Measurements from ENCODE around the gene SPARC. TPM values are rescaled to one million over a fixed set of nuclear protein-coding genes. Genes with fewer than 3 reads are reported as not detected.
"Not testable (repeated sequence)": the region's sequence is repeated elsewhere in the genome, so short reads cannot be mapped to it uniquely, and the experiment has no call there.

Gene SPARC
- polyA plus RNA-seq, 1 of the 3 experiments (the other 2 are of a cell fraction), result 1,115 TPM

DNA sequence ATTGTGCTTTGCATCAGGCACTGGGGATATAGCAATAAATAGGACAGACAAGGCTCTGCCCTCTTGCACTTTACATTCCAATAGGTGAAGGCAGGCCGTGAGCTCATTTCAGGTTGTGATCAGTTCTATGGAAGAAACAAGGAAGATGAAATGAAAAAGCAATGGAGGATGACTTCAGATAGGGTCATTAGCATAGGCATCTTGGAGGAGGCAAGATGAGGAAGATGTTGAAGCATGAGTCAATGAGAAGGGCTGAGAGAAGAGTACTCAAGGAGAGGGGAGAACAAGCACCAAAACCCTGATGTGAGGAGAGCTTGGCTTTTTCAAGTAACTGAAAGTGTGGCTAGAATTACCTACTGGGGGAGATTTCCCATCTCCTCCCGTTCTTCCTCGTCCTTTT, 5.0 kb upstream of the SPARC start (continued):
- TF ChIP-seq TEAD4 (IDR thresholded peaks at IDR 0.05; ENCODE audit: borderline replicate concordance, insufficient read depth) (no peak), MXI1 (IDR thresholded peaks at IDR 0.05; ENCODE audit: low read depth, low read length) (no peak), POLR2AphosphoS5 (IDR thresholded peaks at IDR 0.05; ENCODE audit: low read depth, low read length) (no peak), SMC3 (IDR thresholded peaks at IDR 0.05; ENCODE audit: low read depth, low read length) (no peak)
- TF ChIP-seq, protein P1, sequence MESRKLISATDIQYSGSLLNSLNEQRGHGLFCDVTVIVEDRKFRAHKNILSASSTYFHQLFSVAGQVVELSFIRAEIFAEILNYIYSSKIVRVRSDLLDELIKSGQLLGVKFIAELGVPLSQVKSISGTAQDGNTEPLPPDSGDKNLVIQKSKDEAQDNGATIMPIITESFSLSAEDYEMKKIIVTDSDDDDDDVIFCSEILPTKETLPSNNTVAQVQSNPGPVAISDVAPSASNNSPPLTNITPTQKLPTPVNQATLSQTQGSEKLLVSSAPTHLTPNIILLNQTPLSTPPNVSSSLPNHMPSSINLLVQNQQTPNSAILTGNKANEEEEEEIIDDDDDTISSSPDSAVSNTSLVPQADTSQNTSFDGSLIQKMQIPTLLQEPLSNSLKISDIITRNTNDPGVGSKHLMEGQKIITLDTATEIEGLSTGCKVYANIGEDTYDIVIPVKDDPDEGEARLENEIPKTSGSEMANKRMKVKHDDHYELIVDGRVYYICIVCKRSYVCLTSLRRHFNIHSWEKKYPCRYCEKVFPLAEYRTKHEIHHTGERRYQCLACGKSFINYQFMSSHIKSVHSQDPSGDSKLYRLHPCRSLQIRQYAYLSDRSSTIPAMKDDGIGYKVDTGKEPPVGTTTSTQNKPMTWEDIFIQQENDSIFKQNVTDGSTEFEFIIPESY (IDR thresholded peaks at IDR 0.05; ENCODE audit: borderline replicate concordance, low read depth), result no peak

DNA sequence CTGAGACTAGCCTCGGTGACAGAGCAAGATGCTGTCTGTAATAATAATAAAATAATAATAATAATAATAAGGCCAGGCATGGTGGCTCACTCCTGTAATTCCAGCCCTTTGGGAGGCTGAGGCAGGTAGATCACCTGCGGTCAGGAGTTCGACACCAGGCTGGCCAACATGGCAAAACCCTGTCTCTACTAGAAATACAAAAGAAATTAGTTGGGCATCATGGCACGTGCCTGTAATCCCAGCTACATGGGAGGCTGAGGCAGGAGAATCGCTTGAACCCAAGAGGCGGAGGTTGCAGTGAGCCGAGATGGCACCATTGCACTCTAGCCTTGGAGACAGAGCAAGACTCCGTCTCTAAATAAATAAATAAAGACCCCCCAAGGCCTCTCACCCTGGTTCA, 2.9 kb upstream of the SPARC start:
- H3K79me2 ChIP-seq (ENCODE audit: insufficient read depth), result peaks cover 33% of the 10 kb centered on the region
- not testable (repeated sequence) for H3K4me2 ChIP-seq; H3K27ac ChIP-seq (ENCODE audit: low read depth in 2 of 2, low read length in 1 of 2); H3K9ac ChIP-seq; H3K4me3 ChIP-seq (ENCODE audit: low read depth in 2 of 2, low read length in 1 of 2); H3K27me3 ChIP-seq (ENCODE audit: insufficient read depth); DNase-seq; H3K9me2 ChIP-seq; H2AFZ ChIP-seq (ENCODE audit: low read depth); H3K9me3 ChIP-seq; H4K20me1 ChIP-seq (ENCODE audit: insufficient read depth); H3K36me3 ChIP-seq (replicated peaks in 1 of 2; ENCODE audit: control insufficient read depth in 1 of 2, insufficient read depth in 2 of 2, low read length in 1 of 2)
- H3K4me1 ChIP-seq (ENCODE audit: control insufficient read depth in 1 of 2, insufficient read depth in 2 of 2, low read depth in 1 of 2, low read length in 1 of 2), result peaks cover 13 to 23% of the 10 kb centered on the region in 2 experiments; a peak in 2 of 4 replicates
- POLR2A ChIA-PET, result interaction anchor here (0.9 kb wide), 1 partner anchor 50 kb away, joined by 4 read pairs; no protein-coding TSS in a partner anchor
- peaks cover 15% of the 10 kb centered on the region for H3F3A ChIP-seq (replicated peaks; ENCODE audit: insufficient read depth)
- WGBS (ENCODE audit: low lambda C conversion rate), result 88% methylated on average over 8 of the region's 8 CpGs
- CTCF ChIA-PET, result interaction anchor here (1.5 to 1.6 kb wide), 2 partner anchors 38 to 50 kb away, joined by 4 to 5 read pairs; no protein-coding TSS in a partner anchor

DNA sequence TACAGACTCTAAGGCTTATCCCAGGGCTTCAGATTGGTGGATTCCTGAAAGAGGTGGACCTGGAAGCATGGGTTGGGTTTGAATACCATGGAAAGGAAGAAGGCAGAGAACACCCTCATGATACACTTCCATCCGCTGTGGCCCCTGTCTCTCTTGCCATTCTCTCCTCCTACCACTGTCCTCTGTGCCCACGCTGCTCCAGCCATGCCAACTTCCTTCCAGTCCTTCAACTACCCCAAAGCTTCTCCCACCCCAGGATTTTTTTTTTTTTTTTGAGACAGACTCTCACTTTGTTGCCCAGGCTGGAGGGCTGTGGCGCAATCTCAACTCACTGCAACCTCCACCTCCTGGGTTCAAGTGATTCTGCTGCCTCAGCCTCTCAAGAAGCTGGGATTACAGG, 1.7 kb upstream of the SPARC start:
- no peak overlapping the region for H3K27ac ChIP-seq (ENCODE audit: low read depth in 2 of 2, low read length in 1 of 2)
- peaks cover 14% of the 10 kb centered on the region for H4K20me1 ChIP-seq (ENCODE audit: insufficient read depth)
- no peak overlapping the region for H3K4me3 ChIP-seq (ENCODE audit: low read depth in 2 of 2, low read length in 1 of 2)
- peaks cover 44% of the 10 kb centered on the region for H3K79me2 ChIP-seq (ENCODE audit: insufficient read depth)
- peaks cover 16 to 24% of the 10 kb centered on the region in 2 experiments for H3K4me1 ChIP-seq (ENCODE audit: control insufficient read depth in 1 of 2, insufficient read depth in 2 of 2, low read depth in 1 of 2, low read length in 1 of 2)
- no peak overlapping the region for H3K9ac ChIP-seq
- peaks cover 4 to 18% of the 10 kb centered on the region in 2 experiments for H3K36me3 ChIP-seq (replicated peaks in 1 of 2; ENCODE audit: control insufficient read depth in 1 of 2, insufficient read depth in 2 of 2, low read length in 1 of 2)
- H3K9me2 ChIP-seq, result no peaks in the 10 kb centered on the region
- ChIA-PET CTCF (interaction anchor here (0.6 to 2.6 kb wide), 5 partner anchors 14 to 51 kb away, joined by 3 to 11 read pairs (median 4); no protein-coding TSS in a partner anchor), POLR2A (no interaction called here)
- DNase-seq, result no peak
- H3K9me3 ChIP-seq, result no peaks in the 10 kb centered on the region
- WGBS (ENCODE audit: low lambda C conversion rate), result 91% methylated on average over 3 of the region's 3 CpGs
- H3K4me2 ChIP-seq, result no peak overlapping the region
- H3F3A ChIP-seq (replicated peaks; ENCODE audit: insufficient read depth), result peaks cover 20% of the 10 kb centered on the region
- no peak overlapping the region for H2AFZ ChIP-seq (ENCODE audit: low read depth)
- no peaks in the 10 kb centered on the region for H3K27me3 ChIP-seq (ENCODE audit: insufficient read depth)
- TF ChIP-seq, protein P2, sequence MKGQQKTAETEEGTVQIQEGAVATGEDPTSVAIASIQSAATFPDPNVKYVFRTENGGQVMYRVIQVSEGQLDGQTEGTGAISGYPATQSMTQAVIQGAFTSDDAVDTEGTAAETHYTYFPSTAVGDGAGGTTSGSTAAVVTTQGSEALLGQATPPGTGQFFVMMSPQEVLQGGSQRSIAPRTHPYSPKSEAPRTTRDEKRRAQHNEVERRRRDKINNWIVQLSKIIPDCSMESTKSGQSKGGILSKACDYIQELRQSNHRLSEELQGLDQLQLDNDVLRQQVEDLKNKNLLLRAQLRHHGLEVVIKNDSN (IDR thresholded peaks at IDR 0.05; ENCODE audit: borderline replicate concordance, low read depth), result no peak
- TF ChIP-seq, protein P3, sequence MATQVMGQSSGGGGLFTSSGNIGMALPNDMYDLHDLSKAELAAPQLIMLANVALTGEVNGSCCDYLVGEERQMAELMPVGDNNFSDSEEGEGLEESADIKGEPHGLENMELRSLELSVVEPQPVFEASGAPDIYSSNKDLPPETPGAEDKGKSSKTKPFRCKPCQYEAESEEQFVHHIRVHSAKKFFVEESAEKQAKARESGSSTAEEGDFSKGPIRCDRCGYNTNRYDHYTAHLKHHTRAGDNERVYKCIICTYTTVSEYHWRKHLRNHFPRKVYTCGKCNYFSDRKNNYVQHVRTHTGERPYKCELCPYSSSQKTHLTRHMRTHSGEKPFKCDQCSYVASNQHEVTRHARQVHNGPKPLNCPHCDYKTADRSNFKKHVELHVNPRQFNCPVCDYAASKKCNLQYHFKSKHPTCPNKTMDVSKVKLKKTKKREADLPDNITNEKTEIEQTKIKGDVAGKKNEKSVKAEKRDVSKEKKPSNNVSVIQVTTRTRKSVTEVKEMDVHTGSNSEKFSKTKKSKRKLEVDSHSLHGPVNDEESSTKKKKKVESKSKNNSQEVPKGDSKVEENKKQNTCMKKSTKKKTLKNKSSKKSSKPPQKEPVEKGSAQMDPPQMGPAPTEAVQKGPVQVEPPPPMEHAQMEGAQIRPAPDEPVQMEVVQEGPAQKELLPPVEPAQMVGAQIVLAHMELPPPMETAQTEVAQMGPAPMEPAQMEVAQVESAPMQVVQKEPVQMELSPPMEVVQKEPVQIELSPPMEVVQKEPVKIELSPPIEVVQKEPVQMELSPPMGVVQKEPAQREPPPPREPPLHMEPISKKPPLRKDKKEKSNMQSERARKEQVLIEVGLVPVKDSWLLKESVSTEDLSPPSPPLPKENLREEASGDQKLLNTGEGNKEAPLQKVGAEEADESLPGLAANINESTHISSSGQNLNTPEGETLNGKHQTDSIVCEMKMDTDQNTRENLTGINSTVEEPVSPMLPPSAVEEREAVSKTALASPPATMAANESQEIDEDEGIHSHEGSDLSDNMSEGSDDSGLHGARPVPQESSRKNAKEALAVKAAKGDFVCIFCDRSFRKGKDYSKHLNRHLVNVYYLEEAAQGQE (IDR thresholded peaks at IDR 0.05; ENCODE audit: low read depth, low read length), result no peak
- TF ChIP-seq NRF1 (IDR thresholded peaks at IDR 0.05; ENCODE audit: low read depth, low read length), result no peak
- TF ChIP-seq MXI1 (IDR thresholded peaks at IDR 0.05; ENCODE audit: low read depth, low read length), result no peak
- TF ChIP-seq TCF12 (IDR thresholded peaks at IDR 0.05), result no peak
- no peak for TF ChIP-seq RAD21 (IDR thresholded peaks at IDR 0.05; ENCODE audit: low read length)
- TF ChIP-seq EP300 (IDR thresholded peaks at IDR 0.05; ENCODE audit: borderline replicate concordance in 1 of 2, low read depth in 1 of 2, low read length in 1 of 2), result no peak
- no peak for TF ChIP-seq ELF1 (IDR thresholded peaks at IDR 0.05)
- TF ChIP-seq RXRA (IDR thresholded peaks at IDR 0.05; ENCODE audit: borderline replicate concordance, low read depth), result no peak
- TF ChIP-seq, protein P4, sequence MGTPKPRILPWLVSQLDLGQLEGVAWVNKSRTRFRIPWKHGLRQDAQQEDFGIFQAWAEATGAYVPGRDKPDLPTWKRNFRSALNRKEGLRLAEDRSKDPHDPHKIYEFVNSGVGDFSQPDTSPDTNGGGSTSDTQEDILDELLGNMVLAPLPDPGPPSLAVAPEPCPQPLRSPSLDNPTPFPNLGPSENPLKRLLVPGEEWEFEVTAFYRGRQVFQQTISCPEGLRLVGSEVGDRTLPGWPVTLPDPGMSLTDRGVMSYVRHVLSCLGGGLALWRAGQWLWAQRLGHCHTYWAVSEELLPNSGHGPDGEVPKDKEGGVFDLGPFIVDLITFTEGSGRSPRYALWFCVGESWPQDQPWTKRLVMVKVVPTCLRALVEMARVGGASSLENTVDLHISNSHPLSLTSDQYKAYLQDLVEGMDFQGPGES (IDR thresholded peaks at IDR 0.05; ENCODE audit: low read depth, low read length), result no peak
- no peak for TF ChIP-seq GATA2 (CRISPR knock-in tag; IDR thresholded peaks at IDR 0.05)
- TF ChIP-seq, protein P5, sequence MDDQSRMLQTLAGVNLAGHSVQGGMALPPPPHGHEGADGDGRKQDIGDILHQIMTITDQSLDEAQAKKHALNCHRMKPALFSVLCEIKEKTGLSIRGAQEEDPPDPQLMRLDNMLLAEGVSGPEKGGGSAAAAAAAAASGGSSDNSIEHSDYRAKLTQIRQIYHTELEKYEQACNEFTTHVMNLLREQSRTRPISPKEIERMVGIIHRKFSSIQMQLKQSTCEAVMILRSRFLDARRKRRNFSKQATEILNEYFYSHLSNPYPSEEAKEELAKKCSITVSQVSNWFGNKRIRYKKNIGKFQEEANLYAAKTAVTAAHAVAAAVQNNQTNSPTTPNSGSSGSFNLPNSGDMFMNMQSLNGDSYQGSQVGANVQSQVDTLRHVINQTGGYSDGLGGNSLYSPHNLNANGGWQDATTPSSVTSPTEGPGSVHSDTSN (IDR thresholded peaks at IDR 0.05), result no peak
- no peak for TF ChIP-seq GABPA (IDR thresholded peaks at IDR 0.05; ENCODE audit: low read depth)
- TF ChIP-seq TEAD4 (IDR thresholded peaks at IDR 0.05; ENCODE audit: borderline replicate concordance, insufficient read depth), result no peak
- TF ChIP-seq CHD2 (IDR thresholded peaks at IDR 0.05; ENCODE audit: low read length, partially characterized antibody), result no peak
